Left ventricle myocardium inferior (tissue), 1 donor: ENCODE results near the gene ENOPH1. TPM values are rescaled to one million over a fixed set of nuclear protein-coding genes. Genes with fewer than 3 reads are reported as not detected.

ENCODE experiments used
- DNase-seq: peaks from one replicate; pipeline ENCODE4 v3.0.0-alpha.2; 2020
- H3K27ac ChIP-seq: fragments of 200-600 bp; replicated peaks from 2 replicates; pipeline ENCODE4 v1.8.0; 2021
- H3K27me3 ChIP-seq: fragments of 200-600 bp; 2 replicates; pipeline ENCODE4 v1.8.0; 2021; ENCODE audit warnings: low read depth
- H3K36me3 ChIP-seq: fragments of 200-600 bp; 2 replicates; pipeline ENCODE4 v1.8.0; 2021
- H3K4me1 ChIP-seq: fragments of 200-600 bp; 2 replicates; pipeline ENCODE4 v1.8.0; 2021
- H3K4me3 ChIP-seq: fragments of 200-600 bp; 2 replicates; pipeline ENCODE4 v1.8.0; 2021; ENCODE audit warnings: mild to moderate bottlenecking, moderate library complexity
- H3K9me3 ChIP-seq: fragments of 200-600 bp; replicated peaks from 2 replicates; pipeline ENCODE4 v1.8.0; 2021
- intact Hi-C: fragments of 100-400 bp; cut with micrococcal nuclease; formaldehyde crosslinking; loops from one replicate; pipeline ENCODE4 v1.11.0; 2022
- total RNA-seq: library from RNA; stranded (reverse); fragmentation: NEBNext Ultra II Directional; extraction: Animal tissue kit (Norgen Biotek cat#: 25700); gene quantifications from one replicate; pipeline ENCODE4 v1.2.1, GENCODE V29; 2021
- TF ChIP-seq, protein P1 (sequence below): fragments of 200-600 bp; IDR thresholded peaks from 2 replicates; pipeline ENCODE4 v1.8.0; 2021; ENCODE audit warnings: antibody characterized with exemption, mild to moderate bottlenecking, borderline replicate concordance
- donor health status: DM: no; HTN: yes; CAD: no; lungs with severe emphysema.

Gene ENOPH1
- total RNA-seq, 1 donor from 2014 or later: 16.2 TPM

DNA sequence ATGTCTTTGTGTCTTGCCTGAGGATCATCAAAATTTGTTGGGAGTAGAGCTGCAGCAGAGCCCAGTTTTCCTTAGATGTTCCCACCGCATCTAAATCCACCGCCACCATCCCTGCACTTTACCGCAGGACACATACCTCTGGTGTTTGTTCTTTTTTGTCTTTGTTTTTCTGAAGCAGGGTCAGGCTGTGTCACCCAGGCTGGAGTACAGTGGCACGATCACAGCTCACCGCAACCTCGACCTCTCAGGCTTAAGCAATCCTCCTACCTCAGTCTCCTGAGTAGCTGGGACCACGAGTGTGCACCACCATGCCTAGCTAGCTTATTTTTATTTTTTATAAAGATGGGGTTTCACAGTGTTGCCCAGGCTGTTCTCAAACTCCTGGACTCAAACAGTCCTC is 4.6 kb downstream of the ENOPH1 start:
- Histone ChIP-seq H3K4me3 (no peak overlapping the region), H3K4me1 (peaks cover 23% of the 10 kb centered on the region), H3K36me3 (no peaks in the 10 kb centered on the region), H3K27ac (no peak overlapping the region), H3K9me3 (no peaks in the 10 kb centered on the region), H3K27me3 (no peaks in the 10 kb centered on the region)
- intact Hi-C loops: no loop called here
- TF ChIP-seq, protein P1, sequence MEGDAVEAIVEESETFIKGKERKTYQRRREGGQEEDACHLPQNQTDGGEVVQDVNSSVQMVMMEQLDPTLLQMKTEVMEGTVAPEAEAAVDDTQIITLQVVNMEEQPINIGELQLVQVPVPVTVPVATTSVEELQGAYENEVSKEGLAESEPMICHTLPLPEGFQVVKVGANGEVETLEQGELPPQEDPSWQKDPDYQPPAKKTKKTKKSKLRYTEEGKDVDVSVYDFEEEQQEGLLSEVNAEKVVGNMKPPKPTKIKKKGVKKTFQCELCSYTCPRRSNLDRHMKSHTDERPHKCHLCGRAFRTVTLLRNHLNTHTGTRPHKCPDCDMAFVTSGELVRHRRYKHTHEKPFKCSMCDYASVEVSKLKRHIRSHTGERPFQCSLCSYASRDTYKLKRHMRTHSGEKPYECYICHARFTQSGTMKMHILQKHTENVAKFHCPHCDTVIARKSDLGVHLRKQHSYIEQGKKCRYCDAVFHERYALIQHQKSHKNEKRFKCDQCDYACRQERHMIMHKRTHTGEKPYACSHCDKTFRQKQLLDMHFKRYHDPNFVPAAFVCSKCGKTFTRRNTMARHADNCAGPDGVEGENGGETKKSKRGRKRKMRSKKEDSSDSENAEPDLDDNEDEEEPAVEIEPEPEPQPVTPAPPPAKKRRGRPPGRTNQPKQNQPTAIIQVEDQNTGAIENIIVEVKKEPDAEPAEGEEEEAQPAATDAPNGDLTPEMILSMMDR: no peak
- no peak for DNase-seq

GRCh38 chr4:82436130-82436529 is 5.7 kb downstream of the ENOPH1 start:
- no peak for DNase-seq
- Histone ChIP-seq H3K4me3 (no peak overlapping the region), H3K27ac (no peak overlapping the region), H3K9me3 (no peaks in the 10 kb centered on the region), H3K36me3 (no peaks in the 10 kb centered on the region), H3K27me3 (no peaks in the 10 kb centered on the region), H3K4me1 (peaks cover 13% of the 10 kb centered on the region)
- intact Hi-C loops: no loop called here
- TF ChIP-seq, protein P1: no peak

DNA sequence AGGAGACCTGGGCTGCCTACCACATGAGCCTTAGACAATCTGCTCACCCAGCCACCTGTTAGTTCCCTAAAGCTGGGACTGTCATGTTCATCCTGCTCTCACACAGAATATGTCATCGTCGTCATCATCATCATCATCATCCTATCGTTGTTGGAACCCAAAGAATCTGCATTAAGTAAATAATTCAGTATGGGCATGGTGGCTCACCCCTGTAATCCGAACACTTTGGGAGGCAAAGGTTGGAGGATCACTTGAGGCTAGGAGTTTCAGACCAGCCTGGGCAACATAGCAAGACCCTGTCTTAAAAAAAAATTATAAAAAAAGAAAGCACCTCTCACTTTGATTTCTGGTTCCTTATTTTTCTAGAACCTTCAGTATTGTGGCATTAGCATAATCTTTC is 6.4 kb downstream of the ENOPH1 start:
- Histone ChIP-seq H3K36me3 (no peaks in the 10 kb centered on the region), H3K9me3 (no peaks in the 10 kb centered on the region), H3K4me1 (peaks cover 7% of the 10 kb centered on the region), H3K27ac (no peak overlapping the region), H3K27me3 (no peaks in the 10 kb centered on the region), H3K4me3 (no peak overlapping the region)
- no peak for DNase-seq
- TF ChIP-seq, protein P1: no peak
- intact Hi-C loops: no loop called here

GRCh38 chr4:82437285-82438005 is 7.1 kb downstream of the ENOPH1 start:
- H3K4me1 ChIP-seq: peaks cover 1% of the 10 kb centered on the region

DNA sequence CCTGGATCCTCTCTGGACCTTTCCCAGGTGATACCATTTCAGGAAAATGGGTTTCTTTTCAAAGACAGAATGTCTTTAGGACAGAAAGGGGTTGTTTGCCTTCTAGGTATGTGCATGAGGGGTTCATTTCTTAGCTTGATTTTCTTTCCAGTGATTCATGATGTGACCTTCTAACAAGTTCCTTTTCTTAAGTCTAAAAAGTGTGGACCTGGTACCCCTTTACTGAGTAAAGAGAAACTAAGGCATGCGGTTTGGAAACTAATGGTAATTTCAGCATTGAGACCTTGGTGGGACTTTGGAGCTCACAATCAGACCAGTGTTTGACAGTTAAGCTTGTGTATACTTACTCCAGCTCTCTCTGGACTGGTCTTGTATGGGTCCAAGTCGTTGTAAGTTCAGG is 8.7 kb downstream of the ENOPH1 start:
- H3K27me3 ChIP-seq: no peaks in the 10 kb centered on the region
- no peaks in the 10 kb centered on the region for H3K9me3 ChIP-seq
- no peak overlapping the region for H3K27ac ChIP-seq
- no peak for DNase-seq
- no peaks in the 10 kb centered on the region for H3K4me1 ChIP-seq
- no peaks in the 10 kb centered on the region for H3K36me3 ChIP-seq
- H3K4me3 ChIP-seq: no peak overlapping the region
- intact Hi-C loops: no loop called here
- TF ChIP-seq, protein P1: no peak

More at GRCh38 chr4:82437285-82438005, 7.1 kb downstream of the ENOPH1 start:
- Histone ChIP-seq H3K36me3 (no peaks in the 10 kb centered on the region), H3K9me3 (no peaks in the 10 kb centered on the region), H3K4me3 (no peak overlapping the region), H3K27me3 (no peaks in the 10 kb centered on the region), H3K27ac (no peak overlapping the region)
- TF ChIP-seq, protein P1: no peak
- intact Hi-C loops: no loop called here
- DNase-seq: no peak
